IMR-90 (cell line): ENCODE data around the gene SLC35G6.

Experiments used
- CHD1 ChIP-seq: IDR thresholded peaks from 2 replicates; pipeline ENCODE4 v1.6.1; 2012; ENCODE audit warnings: low read depth, low read length, improper control_type of control experiment
- NFE2L2 ChIP-seq: fragments of 150-350 bp; IDR thresholded peaks from 2 replicates; pipeline ENCODE4 v1.6.1; 2016; ENCODE audit warnings: low read depth, mild to moderate bottlenecking, low read length
- POLR2A ChIP-seq: IDR thresholded peaks from 2 replicates; pipeline ENCODE4 v1.6.1; 2012; ENCODE audit warnings: mild to moderate bottlenecking, low read depth, low read length
- RAD21 ChIP-seq: IDR thresholded peaks from 2 replicates; pipeline ENCODE4 v1.6.1; 2012; ENCODE audit warnings: low read length, improper control_type of control experiment
- RFX5 ChIP-seq: IDR thresholded peaks from 2 replicates; pipeline ENCODE4 v1.8.0; 2012; ENCODE audit warnings: low read depth, mild to moderate bottlenecking, low read length, moderate library complexity
- TF ChIP-seq, protein P1 (sequence below): conservative IDR thresholded peaks from 2 replicates; pipeline ENCODE4 v1.5.1; 2012; ENCODE audit warnings: mild to moderate bottlenecking, low read depth, low read length, improper control_type of control experiment
- TF ChIP-seq, protein P2 (sequence below): fragments of 150-350 bp; IDR thresholded peaks from 2 replicates; pipeline ENCODE4 v1.6.1; 2017; ENCODE audit warnings: mild to moderate bottlenecking, antibody characterized with exemption, low read length, low read depth

DNA sequence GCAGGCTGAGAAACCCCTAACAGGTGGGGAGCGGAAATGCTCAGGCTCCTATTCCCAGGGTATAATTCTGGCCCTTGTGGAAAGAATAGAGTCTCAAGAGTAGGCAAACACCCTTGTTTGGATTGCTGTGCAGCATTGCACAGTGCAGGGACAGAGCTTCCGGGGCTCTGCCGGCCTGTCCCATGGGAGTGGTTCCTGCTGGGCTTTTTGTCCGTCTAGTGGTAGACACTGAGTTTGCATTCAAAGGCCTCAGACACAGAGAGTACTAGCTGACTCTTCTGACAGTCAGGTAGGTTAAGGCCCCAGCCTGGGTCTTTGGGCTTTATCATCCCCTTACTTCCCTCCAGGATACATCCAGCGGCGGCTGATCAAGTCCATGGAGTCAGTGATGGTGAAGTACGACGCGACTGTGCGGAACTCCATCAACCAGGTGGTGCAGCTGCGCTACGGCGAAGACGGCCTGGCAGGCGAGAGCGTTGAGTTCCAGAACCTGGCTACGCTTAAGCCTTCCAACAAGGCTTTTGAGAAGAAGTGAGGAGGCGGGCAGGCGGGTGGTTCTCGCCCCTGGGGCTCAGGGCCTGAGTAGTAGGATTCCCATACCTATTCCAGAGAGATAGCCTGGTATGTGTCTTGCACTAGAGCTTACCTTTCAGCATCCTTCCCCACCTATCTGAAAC lies 21.1 kb downstream of the SLC35G6 start:
- TF ChIP-seq, protein P1, sequence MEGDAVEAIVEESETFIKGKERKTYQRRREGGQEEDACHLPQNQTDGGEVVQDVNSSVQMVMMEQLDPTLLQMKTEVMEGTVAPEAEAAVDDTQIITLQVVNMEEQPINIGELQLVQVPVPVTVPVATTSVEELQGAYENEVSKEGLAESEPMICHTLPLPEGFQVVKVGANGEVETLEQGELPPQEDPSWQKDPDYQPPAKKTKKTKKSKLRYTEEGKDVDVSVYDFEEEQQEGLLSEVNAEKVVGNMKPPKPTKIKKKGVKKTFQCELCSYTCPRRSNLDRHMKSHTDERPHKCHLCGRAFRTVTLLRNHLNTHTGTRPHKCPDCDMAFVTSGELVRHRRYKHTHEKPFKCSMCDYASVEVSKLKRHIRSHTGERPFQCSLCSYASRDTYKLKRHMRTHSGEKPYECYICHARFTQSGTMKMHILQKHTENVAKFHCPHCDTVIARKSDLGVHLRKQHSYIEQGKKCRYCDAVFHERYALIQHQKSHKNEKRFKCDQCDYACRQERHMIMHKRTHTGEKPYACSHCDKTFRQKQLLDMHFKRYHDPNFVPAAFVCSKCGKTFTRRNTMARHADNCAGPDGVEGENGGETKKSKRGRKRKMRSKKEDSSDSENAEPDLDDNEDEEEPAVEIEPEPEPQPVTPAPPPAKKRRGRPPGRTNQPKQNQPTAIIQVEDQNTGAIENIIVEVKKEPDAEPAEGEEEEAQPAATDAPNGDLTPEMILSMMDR, result no peak
- no peak for TF ChIP-seq NFE2L2
- no peak for TF ChIP-seq RFX5
- TF ChIP-seq, protein P2, sequence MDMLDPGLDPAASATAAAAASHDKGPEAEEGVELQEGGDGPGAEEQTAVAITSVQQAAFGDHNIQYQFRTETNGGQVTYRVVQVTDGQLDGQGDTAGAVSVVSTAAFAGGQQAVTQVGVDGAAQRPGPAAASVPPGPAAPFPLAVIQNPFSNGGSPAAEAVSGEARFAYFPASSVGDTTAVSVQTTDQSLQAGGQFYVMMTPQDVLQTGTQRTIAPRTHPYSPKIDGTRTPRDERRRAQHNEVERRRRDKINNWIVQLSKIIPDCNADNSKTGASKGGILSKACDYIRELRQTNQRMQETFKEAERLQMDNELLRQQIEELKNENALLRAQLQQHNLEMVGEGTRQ, result no peak
- TF ChIP-seq POLR2A, result no peak
- TF ChIP-seq CHD1, result no peak
- no peak for TF ChIP-seq RAD21
